HG03095 (cell line): ENCODE measurements around the gene ARHGEF11.

Experiments
- ATAC-seq: cut with Tn5 transposase; IDR thresholded peaks from one replicate; pipeline ENCODE4 v1.9.1; 2021; ENCODE audit warnings: moderate library complexity; ENCODE audit not compliant: unreplicated experiment

The ARHGEF11 gene

DNA sequence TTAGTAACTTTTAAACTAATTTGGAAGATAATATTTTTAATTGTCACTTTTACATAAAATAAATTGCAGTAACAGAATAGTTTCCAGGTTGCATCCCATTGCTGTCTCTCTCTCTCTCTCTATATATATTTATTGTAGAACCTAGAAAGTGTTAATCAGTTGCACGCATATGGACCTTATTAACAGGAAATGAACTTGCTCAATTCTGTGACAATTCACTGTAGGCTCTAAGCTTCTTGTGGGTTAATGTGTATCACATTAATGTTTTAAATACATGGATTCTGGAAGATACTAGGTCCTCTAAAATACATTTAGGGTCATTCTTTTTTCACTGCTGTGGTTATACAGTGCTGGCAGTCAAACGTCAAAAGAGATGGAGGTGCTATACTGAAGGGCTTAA is 92.0 kb downstream of the ARHGEF11 start:
- no peak for ATAC-seq

GRCh38 chr1:156951371-156951770 is 94.2 kb downstream of the ARHGEF11 start:
- no peak for ATAC-seq

GRCh38 chr1:156949127-156949526 is 96.4 kb downstream of the ARHGEF11 start:
- ATAC-seq, result no peak

DNA sequence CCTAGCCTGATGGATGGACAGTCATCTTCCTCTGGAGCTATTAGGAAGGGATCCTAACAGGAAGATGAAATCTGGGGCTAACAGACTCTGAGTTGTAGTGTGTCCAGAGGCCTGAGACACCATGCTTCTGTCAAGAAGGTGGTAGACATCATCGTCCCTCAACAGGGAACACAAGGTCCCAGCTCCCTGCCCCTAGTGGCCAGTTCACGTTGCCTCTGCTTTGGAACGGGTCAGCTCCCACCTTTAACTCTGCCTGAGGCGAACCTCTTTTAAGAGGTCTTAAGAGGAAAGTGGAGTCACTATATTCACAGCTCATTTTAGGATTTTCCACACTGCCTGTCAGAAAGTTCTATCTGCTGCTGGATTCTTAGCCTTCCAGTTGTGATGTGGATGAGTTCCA is 96.8 kb downstream of the ARHGEF11 start:
- no peak for ATAC-seq

- ATAC-seq, result no peak
Observed at GRCh38 chr1:156947818-156948525, 97.6 kb downstream of the ARHGEF11 start.

GRCh38 chr1:156947127-156947526 is 98.4 kb downstream of the ARHGEF11 start:
- no peak for ATAC-seq

DNA sequence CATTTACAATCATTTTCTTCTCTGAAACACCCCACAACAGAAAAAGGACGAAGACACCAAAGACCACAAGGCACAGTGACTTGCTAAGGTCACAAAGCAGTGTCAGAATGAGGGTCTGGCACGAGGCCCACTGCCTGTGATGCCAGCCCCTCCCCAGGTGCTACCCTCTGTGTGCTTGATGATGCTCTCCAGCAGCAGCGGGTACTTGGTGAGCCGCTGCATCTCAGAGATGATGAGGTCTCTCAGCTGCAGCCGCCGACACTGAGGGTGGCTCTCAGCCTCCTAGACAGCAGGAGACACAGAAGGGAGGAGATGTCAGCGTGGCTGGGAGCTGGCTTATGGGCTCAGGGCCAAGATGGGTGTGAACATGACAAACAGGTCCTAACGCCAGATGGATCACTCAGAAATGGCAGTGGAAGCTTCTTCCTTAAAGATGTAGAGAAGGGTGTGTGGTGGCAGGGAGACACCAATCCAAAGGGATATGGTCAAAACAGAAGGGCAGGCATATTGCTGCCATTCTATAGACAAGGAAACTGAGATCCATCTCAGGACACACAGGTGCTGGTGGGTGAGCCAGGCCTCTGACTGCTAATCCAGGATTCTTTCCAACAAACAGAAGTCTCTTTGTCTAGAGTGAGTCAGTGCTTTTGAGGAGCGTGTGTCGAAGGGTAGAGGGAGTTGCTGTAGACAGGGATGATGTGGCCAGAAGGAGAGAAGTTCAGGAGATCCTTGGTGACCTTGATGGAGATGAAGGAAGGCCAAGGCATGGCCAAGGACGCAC is 99.5 kb downstream of the ARHGEF11 start:
- no peak for ATAC-seq

GRCh38 chr1:156944848-156945247 is 100.7 kb downstream of the ARHGEF11 start:
- ATAC-seq, result no peak

GRCh38 chr1:156944268-156944667 is 101.3 kb downstream of the ARHGEF11 start:
- no peak for ATAC-seq

GRCh38 chr1:156943756-156944155 is 101.8 kb downstream of the ARHGEF11 start:
- no peak for ATAC-seq

DNA sequence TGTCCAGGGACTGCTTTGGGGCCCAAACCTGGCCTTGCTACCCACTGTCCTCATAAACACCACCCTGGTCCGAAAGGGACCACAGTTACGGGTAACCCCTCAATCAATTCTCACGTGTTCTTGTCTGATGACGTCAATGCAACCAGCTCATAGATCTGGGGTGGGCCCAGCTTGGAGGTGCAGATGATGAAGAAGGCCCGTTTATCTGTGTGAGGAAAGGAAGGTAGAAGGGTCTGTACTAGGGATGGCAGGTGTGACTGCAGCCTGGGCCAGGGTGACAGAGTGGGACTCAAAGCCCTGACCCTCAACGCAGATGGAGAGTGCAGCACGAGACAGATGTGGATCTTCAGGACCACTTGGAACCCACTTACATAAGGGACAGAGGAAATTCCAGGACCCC is 103.0 kb downstream of the ARHGEF11 start:
- no peak for ATAC-seq

GRCh38 chr1:156942176-156942575 is 103.4 kb downstream of the ARHGEF11 start:
- ATAC-seq, result no peak

DNA sequence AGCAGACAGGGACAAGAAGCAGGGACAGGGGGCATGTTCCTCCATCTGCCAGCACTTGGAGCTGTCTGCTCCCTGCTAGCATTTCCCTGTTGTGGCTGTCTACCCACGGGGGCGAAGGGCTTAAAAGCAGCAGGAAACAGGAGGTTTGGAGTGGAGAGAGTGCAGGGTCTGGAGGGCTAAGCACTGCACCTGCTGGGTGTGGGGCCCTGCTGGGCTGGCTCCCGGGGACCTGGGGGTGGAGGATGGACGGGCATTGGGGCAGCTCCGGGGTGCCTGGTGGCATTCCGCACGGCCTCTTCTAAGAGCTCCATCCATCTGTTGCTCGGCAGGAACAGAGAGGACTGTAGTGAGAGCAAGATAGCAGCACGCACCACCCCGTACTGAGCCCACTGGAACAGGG is 103.9 kb downstream of the ARHGEF11 start:
- ATAC-seq, result no peak

- no peak for ATAC-seq
Observed at GRCh38 chr1:156939786-156940334, 105.7 kb downstream of the ARHGEF11 start.

DNA sequence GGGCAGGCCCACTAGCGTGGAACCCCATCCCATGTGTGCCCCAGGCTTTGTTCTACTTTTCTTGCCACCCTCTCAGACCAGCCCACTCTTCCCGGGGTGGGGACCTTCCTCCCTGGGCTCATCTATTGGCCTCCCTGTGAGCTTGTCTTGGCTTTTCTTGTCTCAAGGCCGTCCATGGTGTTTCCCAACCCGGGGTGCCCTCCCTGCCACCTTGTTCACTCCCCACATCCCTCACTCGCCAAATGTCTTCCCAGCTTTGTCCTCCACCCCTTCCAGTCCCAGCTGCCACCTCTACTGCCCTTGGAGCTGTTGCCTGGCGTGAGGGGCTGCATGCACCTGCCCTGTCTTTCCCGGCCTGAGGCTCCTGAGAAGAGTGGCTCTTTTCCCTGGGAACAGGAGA is 106.7 kb downstream of the ARHGEF11 start:
- no peak for ATAC-seq

- no peak for ATAC-seq
Observed at GRCh38 chr1:156937883-156938282, 107.7 kb downstream of the ARHGEF11 start.

DNA sequence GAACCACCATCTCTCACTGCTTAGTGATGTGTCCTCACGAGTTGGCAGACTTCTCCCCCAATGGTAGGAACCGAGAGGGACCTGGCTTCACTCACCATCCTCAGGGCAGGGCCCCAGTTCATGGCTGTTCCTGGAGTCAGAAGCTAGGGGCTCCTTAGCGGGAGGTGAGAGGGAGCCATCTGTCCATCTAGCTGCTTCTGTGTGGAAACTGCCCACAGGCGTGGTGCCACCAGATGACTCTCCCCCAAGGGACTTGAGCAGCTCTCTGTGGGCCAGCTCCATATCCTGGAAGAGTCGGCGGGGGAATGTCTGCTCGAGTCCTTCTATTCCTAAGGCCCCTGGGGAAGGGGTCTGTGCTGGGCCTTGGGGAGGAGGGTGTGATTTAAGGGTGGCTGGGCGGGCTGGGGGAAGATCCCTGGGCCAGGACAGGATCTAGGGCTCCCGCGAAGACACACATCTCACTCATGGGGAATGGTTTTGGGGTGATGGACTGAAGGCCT is 108.8 kb downstream of the ARHGEF11 start:
- no peak for ATAC-seq

DNA sequence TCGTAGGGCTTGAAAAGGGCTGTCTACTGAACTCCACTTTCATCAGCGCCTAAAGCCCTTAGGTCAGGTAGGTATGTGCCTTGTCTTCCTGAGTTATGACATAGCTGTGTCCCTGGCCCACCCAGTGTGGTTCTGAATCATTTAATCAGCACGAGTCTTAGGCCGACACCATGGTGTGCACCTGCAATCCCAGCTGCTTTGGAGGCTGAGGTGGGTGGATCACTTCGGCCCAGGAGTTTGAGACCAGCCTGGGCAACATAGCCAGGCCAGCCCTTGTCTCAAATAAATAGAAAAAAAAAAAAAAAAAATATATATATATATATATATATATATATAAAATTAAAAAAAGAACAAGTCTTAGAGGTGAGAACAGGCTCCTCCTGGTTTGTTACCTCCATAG is 109.4 kb downstream of the ARHGEF11 start:
- no peak for ATAC-seq

DNA sequence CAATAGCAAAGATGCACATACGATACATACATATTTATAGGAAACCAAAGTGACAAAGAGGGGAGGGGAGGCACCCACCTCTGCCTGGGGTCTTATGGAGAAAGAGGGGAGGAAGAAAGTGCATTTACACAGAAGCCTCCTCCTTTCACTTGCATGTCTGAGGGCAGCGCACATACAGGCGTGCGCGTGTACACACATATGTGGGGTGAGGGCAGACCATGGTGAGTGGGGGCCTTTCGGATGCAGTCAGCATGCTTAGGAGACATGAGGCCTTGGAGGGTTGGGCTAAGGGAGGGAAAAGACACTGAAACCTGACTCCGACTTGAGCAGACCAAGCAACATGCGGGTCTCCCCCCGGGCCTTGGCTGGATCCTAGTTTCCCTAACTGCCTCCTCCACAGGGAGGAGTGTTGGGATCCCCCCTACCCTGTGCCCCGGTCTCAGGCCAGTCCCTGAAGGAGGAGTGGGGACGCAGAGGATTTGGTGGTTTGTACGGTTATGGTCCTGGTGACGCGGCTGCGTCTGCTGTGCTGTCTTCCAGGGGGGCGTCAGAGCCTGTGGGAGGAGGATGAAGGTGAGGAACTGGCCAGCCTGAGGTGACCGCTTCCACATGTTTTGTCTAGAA is 109.9 kb downstream of the ARHGEF11 start:
- ATAC-seq, result no peak

DNA sequence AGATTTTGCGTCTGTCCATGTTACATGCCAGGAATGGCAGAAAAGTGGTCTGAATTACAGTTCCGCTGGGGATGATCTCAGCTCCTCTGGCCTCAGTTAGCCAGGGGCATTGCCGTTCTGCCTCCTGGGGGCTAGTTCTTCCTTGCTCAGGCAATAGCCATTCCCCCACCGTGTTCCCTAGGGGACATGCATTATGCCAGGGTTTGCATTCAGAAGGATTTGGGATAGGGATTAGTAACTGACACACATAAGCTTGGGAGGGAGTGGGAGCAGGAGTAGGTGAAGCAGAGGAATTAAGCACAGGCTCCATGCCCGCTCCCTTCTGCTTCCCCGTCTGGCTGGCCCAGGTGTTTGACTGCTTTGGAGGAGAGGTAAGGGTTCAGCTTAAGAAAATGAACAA is 112.4 kb downstream of the ARHGEF11 start:
- ATAC-seq, result no peak

GRCh38 chr1:156931974-156932710 is 113.4 kb downstream of the ARHGEF11 start:
- ATAC-seq, result no peak
